ENCODE measurements around the gene LRMDA. TPM values are rescaled to one million over a fixed set of nuclear protein-coding genes. Genes with fewer than 3 reads are reported as not detected.

The LRMDA gene
- total RNA-seq, 4 donors from 2014 or later, result 7.3 to 20.1 (median 8.4) TPM

DNA sequence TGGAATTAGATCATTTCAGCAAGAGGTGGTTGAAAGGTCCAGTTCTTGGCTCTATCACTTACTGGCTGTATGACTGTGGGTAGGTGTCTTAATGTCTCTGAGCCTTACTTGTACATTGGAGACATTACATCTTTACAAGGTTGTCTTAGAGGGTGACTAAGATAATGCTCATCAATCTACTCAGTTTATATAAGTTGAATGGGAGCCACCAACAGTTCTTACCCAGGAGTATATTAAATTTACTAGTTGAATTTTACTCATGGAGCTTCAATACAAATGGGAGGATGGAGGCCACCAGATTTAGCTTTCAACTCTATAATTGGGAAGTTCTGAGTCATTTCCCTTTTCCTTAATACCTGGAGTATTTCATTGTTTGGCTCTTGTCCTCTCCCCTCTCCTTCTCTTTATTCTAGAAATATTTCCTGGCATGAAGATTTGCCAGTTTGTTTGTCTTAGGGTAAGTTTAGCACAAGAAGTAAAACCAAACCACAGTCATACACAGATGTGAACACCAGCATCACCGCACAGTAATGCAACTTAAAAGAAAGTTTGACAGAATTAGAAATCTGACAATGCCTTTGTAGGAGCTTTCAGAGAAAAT, 222.8 kb downstream of the LRMDA start:
- Histone ChIP-seq H3K4me3 (no peak overlapping the region), H3K27me3 (no peaks in the 10 kb centered on the region), H3K27ac (peak overlapping the region; percentile 7 to 70 (median 66)), H3K36me3 (no peaks in the 10 kb centered on the region), H3K9me3 (no peaks in the 10 kb centered on the region), H3K4me1 (peaks cover 10 to 78% (median 29%) of the 10 kb centered on the region in 3 donors)
- ATAC-seq, result peak; percentile 26
- TF ChIP-seq POLR2AphosphoS5 (IDR thresholded peaks at IDR 0.05) (no peak), POLR2A (IDR thresholded peaks at IDR 0.05) (no peak), EP300 (IDR thresholded peaks at IDR 0.05) (no peak)
- TF ChIP-seq, protein P1, sequence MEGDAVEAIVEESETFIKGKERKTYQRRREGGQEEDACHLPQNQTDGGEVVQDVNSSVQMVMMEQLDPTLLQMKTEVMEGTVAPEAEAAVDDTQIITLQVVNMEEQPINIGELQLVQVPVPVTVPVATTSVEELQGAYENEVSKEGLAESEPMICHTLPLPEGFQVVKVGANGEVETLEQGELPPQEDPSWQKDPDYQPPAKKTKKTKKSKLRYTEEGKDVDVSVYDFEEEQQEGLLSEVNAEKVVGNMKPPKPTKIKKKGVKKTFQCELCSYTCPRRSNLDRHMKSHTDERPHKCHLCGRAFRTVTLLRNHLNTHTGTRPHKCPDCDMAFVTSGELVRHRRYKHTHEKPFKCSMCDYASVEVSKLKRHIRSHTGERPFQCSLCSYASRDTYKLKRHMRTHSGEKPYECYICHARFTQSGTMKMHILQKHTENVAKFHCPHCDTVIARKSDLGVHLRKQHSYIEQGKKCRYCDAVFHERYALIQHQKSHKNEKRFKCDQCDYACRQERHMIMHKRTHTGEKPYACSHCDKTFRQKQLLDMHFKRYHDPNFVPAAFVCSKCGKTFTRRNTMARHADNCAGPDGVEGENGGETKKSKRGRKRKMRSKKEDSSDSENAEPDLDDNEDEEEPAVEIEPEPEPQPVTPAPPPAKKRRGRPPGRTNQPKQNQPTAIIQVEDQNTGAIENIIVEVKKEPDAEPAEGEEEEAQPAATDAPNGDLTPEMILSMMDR (IDR thresholded peaks at IDR 0.05), result no peak
- WGBS, 2 donors (ENCODE audit: low coverage in 1 of 2), result 25 to 27% methylated on average over 1 of the region's 1 CpG

DNA sequence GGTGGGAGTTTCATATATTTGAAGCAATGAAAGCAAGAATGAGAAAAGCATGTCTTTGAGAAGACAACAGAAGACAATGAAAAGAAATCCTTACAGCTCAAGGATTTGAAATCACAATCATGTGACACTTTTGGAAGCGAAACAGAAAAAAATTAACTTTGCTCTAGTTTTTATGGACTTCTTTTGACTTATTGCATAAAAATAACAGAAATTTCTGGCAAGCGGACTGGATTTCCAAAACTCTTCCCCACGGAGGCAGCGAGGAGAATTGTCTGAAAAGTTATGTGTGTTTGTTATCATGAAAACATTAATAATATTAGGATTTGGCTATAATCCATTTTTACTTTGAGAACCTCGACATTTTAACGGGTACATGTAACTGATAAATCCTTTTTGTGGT, 223.3 kb downstream of the LRMDA start:
- peaks cover 10 to 82% (median 29%) of the 10 kb centered on the region in 3 donors for H3K4me1 ChIP-seq
- H3K4me3 ChIP-seq, result no peak overlapping the region
- WGBS, 2 donors (ENCODE audit: low coverage in 1 of 2), result 28 to 30% methylated on average over 6 of the region's 6 CpGs
- TF ChIP-seq POLR2A (IDR thresholded peaks at IDR 0.05), result no peak
- TF ChIP-seq, protein P1 (IDR thresholded peaks at IDR 0.05), result no peak
- TF ChIP-seq EP300 (IDR thresholded peaks at IDR 0.05), result no peak
- TF ChIP-seq POLR2AphosphoS5 (IDR thresholded peaks at IDR 0.05), result no peak
- ATAC-seq, result peak; percentile 16
- H3K27me3 ChIP-seq, result no peaks in the 10 kb centered on the region
- H3K9me3 ChIP-seq, result no peaks in the 10 kb centered on the region
- no peaks in the 10 kb centered on the region for H3K36me3 ChIP-seq
- H3K27ac ChIP-seq, result peak overlapping the region; percentile 7 to 70 (median 66)

DNA sequence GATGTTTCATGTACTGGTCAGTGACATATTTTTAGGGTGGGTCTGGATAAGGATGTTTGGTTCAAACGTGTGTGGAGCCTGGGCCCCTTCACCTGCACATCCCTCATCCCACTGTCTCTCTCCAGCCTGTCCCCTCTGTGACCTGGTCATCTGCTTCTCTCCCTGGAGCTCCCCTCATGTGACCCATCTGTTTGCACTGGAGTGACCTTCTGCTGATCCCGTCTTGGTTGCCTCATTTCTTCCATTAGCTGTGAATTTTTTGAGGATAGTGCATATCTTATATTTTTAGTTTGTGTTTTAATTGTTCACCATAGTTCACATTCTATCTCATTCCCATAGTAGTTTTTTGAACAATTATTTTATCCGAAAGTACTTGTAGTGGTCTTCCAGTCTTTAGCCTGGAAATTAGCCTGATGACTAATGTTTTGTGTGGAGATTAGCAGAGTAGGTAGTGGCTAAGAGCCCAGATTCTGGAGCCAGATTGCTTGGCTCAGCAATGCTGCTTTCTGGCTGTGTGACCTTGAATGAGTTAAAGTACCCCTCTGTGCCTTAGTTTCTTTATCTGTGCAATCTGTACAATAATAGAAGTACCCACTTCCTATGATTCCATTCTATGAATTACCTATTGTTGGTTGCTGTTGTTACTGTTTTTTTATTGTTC, 224.5 kb downstream of the LRMDA start:
- no peaks in the 10 kb centered on the region for H3K9me3 ChIP-seq
- peaks cover 13 to 93% (median 33%) of the 10 kb centered on the region in 3 donors for H3K4me1 ChIP-seq
- no peaks in the 10 kb centered on the region for H3K36me3 ChIP-seq
- no peak overlapping the region for H3K4me3 ChIP-seq
- peak overlapping the region in 3 of 4 donors; percentile 63 to 70 (median 70) for H3K27ac ChIP-seq
- TF ChIP-seq POLR2A (IDR thresholded peaks at IDR 0.05) (no peak), EP300 (IDR thresholded peaks at IDR 0.05) (no peak), POLR2AphosphoS5 (IDR thresholded peaks at IDR 0.05) (peak; percentile 35)
- TF ChIP-seq, protein P1 (IDR thresholded peaks at IDR 0.05), result no peak
- ATAC-seq, result peak; percentile 46
- H3K27me3 ChIP-seq, result no peaks in the 10 kb centered on the region
- WGBS, 2 donors (ENCODE audit: low coverage in 1 of 2), result 17 to 25% methylated on average over 2 to 3 of the region's 3 CpGs

DNA sequence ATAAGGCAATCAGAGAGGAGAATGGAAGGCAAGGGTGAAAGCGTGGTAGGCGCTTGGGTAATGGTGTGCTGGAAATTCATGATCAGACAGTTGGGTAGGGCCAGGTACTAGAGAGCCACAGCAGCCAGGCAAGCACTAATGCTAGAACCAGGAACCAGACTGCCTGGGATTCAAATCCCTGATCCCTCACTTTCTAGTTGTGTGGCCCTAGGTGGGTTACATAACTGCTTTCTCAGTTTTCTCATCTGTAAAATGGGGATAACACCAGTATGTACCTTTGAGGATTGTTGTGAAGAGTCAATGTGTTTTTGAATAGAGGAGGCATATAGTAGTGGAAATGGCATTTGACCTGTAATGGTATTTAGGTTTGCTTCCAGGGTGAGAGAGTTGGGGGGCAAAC, 225.9 kb downstream of the LRMDA start:
- Histone ChIP-seq H3K27me3 (no peaks in the 10 kb centered on the region), H3K4me3 (no peak overlapping the region), H3K36me3 (no peaks in the 10 kb centered on the region), H3K4me1 (peaks cover 13 to 93% (median 33%) of the 10 kb centered on the region in 3 donors), H3K27ac (no peak overlapping the region), H3K9me3 (no peaks in the 10 kb centered on the region)
- no peak for ATAC-seq
- TF ChIP-seq POLR2AphosphoS5 (IDR thresholded peaks at IDR 0.05) (no peak), EP300 (IDR thresholded peaks at IDR 0.05) (no peak), POLR2A (IDR thresholded peaks at IDR 0.05) (no peak)
- TF ChIP-seq, protein P1 (IDR thresholded peaks at IDR 0.05), result no peak
- WGBS, 2 donors (ENCODE audit: low coverage in 1 of 2), result 100% methylated on average over 1 to 2 of the region's 2 CpGs

DNA sequence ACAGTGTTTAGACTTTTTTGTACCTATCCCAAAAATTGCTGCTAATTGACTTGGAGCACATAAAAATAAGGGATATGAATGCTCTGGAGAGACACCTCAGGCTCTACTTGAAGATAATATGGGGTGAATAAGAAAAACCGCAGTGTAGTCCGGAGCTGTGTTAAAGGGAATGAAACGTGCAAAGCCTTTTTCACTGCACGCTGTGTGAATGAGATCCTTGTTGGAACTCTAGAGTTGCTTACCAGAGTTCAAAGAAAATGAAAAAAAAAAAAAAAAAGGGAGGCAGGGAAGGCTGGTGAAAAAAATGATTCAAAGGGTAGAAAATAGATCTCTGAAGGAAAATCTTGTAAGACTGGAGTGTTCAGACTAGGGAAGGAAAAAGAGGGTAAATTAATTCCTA, 226.6 kb downstream of the LRMDA start:
- Histone ChIP-seq H3K36me3 (no peaks in the 10 kb centered on the region), H3K4me3 (no peak overlapping the region), H3K4me1 (peaks cover 9 to 92% (median 35%) of the 10 kb centered on the region in 3 donors), H3K9me3 (no peaks in the 10 kb centered on the region), H3K27ac (no peak overlapping the region), H3K27me3 (no peaks in the 10 kb centered on the region)
- ATAC-seq, result no peak
- TF ChIP-seq, protein P1 (IDR thresholded peaks at IDR 0.05), result no peak
- TF ChIP-seq EP300 (IDR thresholded peaks at IDR 0.05), result no peak
- no peak for TF ChIP-seq POLR2A (IDR thresholded peaks at IDR 0.05)
- no peak for TF ChIP-seq POLR2AphosphoS5 (IDR thresholded peaks at IDR 0.05)
- WGBS, 2 donors (ENCODE audit: low coverage in 1 of 2), result 72% methylated on average over 4 of the region's 4 CpGs; no CpG with 5 or more reads in 1 of the 2 donors
